Measurements from ENCODE around the gene NUP210.

DNA sequence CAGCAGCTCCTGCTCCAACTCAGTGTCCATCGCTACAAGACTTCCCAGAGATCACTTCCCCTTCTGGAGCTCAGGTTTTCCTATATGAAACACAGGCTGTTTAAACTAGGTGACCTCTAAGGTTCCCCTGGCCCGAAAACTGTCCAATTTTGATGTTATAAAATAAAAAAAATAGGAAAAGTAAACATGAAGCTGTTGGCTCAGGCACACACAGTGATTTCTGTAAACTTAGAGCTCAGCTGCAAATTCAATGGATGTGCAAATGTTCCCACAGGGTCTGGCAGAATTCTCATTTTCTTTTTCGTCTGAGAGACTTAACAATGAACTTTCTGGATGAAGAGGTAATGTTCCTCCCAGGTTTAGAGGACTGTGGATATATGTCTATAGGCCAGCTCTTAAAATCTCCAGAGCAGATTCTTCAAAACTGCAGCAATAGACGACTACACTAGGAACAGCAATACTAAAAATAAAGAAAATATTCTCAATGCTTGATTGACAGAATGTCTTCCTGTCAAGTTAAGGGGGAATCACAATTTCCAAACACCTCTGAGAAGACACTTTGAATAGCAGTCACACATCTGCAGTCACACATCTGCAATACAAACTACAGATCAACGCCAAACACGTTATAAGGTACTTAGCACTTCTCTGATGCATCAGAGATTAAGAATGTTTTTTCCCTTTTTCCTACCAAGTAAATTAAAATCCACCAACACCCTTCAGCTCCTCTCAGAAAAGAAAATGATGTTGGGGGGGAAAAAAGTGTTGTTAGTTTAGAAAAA is 2.8 kb downstream of the NUP210 start:
- TF ChIP-seq EZH2 (IDR thresholded peaks at IDR 0.05; ENCODE audit: borderline replicate concordance), result no peak
- TF ChIP-seq, protein P1, sequence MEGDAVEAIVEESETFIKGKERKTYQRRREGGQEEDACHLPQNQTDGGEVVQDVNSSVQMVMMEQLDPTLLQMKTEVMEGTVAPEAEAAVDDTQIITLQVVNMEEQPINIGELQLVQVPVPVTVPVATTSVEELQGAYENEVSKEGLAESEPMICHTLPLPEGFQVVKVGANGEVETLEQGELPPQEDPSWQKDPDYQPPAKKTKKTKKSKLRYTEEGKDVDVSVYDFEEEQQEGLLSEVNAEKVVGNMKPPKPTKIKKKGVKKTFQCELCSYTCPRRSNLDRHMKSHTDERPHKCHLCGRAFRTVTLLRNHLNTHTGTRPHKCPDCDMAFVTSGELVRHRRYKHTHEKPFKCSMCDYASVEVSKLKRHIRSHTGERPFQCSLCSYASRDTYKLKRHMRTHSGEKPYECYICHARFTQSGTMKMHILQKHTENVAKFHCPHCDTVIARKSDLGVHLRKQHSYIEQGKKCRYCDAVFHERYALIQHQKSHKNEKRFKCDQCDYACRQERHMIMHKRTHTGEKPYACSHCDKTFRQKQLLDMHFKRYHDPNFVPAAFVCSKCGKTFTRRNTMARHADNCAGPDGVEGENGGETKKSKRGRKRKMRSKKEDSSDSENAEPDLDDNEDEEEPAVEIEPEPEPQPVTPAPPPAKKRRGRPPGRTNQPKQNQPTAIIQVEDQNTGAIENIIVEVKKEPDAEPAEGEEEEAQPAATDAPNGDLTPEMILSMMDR (IDR thresholded peaks at IDR 0.05; ENCODE audit: poor library complexity), result no peak
